22Rv1 (cell line): ENCODE results near the gene NDUFAF4.

Experiments
- H3K27ac ChIP-seq: fragments of 450-650 bp; 2 replicates; pipeline ENCODE4 v1.5.1; 2017
- ZFX ChIP-seq: fragments of 450-650 bp; IDR thresholded peaks from 2 replicates; pipeline ENCODE4 v1.6.1; 2017; ENCODE audit warnings: antibody characterized with exemption, borderline replicate concordance
- TF ChIP-seq, protein P1 (sequence below): fragments of 450-650 bp; IDR thresholded peaks from 2 replicates; pipeline ENCODE4 v1.5.1; 2017; ENCODE audit warnings: mild to moderate bottlenecking

NDUFAF4 gene

DNA sequence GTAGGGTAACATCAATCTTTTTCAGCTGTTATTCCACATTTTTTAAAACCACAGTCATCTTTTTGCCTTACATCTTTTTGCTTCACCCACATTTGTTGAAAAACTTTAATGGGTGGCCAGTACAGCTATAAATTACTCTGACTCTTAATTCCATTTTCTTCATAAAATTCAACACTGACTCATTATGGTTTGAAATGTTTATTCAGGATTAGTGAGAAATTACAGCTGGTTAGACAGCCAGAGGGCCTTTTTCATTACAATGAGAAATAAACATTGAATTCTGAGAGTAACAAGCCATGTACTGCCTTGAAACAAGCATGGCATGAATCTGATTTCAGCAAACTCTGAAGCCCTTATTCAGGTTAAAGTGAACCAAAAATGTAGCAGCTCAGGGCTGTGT lies 19.5 kb downstream of the NDUFAF4 start:
- TF ChIP-seq, protein P1, sequence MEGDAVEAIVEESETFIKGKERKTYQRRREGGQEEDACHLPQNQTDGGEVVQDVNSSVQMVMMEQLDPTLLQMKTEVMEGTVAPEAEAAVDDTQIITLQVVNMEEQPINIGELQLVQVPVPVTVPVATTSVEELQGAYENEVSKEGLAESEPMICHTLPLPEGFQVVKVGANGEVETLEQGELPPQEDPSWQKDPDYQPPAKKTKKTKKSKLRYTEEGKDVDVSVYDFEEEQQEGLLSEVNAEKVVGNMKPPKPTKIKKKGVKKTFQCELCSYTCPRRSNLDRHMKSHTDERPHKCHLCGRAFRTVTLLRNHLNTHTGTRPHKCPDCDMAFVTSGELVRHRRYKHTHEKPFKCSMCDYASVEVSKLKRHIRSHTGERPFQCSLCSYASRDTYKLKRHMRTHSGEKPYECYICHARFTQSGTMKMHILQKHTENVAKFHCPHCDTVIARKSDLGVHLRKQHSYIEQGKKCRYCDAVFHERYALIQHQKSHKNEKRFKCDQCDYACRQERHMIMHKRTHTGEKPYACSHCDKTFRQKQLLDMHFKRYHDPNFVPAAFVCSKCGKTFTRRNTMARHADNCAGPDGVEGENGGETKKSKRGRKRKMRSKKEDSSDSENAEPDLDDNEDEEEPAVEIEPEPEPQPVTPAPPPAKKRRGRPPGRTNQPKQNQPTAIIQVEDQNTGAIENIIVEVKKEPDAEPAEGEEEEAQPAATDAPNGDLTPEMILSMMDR = no peak
- no peak overlapping the region for H3K27ac ChIP-seq

DNA sequence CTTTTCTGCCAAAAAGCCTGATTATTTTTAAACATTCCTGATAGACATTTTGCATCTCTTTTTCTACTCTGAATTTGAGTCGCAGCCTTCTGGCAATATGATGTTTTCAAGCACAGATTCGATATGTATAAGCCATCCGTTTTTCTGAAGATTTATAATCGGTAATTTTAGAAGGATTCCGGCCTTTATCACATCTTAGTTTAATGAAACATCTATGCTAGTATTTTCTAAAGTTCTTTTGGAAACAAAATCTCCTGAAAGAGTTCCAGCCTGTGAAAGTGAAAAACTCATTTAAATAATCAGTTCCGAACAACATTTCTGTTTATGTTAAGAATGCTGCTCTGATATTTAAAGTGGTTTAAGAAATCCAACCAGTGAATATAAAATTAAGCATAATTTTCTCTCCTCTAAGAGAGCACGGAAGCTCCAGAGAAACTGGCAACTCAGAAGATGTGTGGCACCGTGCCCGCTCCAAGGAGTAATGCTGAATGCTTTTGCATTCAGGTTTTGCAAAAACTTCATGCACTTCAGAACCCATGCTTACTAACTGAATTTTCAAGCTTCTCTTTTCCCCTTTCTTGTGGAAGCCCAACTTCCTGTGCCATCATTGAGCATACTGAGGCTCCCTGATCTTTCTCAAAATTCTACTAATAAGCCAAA lies 20.7 kb downstream of the NDUFAF4 start:
- H3K27ac ChIP-seq = no peak overlapping the region
- TF ChIP-seq, protein P1 = no peak
- no peak for TF ChIP-seq ZFX

DNA sequence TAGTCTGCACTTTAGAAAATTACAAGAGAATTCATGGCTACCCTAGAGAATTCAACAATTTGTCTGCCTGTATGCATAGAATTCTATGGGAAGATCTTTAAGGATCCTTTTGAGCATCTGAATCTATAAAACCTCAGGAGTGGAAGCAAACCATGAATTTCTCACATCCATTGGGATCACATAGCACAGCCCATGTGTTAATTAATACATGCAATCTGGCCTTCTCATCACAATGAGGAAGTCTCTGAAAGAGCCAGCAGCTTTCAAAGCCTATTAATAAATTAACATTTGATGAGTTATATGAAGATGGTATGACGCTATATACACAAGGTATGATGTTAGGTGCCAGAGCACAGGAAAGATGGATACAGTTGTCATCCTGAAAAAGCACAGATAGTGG lies 24.7 kb downstream of the NDUFAF4 start:
- TF ChIP-seq ZFX = no peak
- TF ChIP-seq, protein P1 = no peak
- no peak overlapping the region for H3K27ac ChIP-seq

DNA sequence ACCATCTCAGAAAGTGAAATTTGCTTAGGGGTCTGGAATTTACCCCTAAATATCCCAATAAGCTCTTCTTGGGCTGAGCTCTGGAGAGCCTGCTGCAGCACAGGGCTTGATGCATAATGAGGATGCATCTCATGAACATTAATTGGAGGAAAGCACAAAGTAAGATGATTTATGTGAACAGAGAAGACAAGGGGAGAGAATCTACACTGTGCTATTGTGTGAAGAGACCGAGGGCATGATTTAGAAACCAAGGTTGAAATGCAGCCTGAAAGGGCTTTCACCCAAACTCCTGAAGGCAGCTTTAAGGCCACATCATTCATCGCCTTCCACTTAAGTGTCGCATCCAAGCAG lies 32.7 kb downstream of the NDUFAF4 start:
- no peak for TF ChIP-seq ZFX
- TF ChIP-seq, protein P1 = no peak
- H3K27ac ChIP-seq = no peak overlapping the region

DNA sequence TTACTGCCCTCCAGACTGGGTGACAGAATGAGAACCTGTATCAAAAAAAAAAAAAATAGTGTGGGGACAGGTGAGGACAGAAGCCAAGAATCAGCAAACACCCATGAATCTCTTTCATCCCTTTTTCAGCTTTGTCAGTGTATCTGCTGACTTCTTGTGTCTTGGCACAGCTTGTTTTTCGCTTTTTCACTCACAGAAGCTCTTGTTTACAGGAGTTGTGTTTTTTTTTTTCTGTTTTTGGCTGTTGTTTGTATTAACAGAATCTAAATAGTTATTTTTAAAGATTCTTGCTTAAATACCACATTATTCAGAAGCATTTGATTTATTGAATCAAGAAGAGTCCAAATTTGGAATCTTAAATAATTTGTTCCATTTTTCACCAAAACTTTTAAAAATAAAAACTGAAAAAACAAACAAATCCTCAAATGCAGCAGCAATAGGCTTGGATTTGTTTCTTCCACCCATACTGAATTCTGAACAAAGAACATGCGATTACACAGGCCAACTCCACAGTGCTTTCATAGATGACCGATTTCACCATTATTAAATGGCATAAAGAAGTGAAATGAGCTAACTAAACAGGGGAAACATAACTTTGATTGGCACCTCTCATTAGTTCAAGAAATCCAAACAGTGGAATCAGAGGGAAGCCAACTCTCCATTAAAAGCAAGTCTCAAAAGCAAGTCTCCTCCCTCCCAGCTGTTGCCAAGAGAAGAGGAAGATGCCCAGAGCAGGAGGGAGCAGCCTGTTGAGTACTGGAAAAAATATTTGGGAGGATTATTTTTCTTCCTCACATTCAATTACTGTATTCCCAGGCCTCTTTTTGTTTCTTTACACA lies 33.3 kb downstream of the NDUFAF4 start:
- no peak for TF ChIP-seq ZFX
- TF ChIP-seq, protein P1 = no peak
- no peak overlapping the region for H3K27ac ChIP-seq

DNA sequence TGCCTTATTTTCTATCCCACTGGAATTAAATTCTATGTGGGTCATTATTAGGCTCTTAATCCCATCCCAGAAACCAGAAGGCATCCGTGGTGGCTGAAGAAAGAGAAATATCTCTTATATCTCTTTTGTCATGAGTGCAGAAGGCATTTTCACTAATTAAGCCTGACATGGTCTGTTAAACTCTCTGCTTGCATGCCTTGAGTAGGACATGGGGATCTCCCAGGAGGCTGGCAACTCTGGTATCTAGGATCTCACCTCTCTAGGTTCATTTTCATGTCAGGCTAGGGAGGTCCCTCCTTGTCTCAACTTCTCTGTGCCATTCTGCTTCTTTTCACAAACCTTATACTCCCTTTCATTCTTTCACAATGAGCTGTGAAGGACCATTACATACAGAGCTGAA lies 35.1 kb downstream of the NDUFAF4 start:
- TF ChIP-seq ZFX = no peak
- TF ChIP-seq, protein P1 = no peak
- no peak overlapping the region for H3K27ac ChIP-seq

DNA sequence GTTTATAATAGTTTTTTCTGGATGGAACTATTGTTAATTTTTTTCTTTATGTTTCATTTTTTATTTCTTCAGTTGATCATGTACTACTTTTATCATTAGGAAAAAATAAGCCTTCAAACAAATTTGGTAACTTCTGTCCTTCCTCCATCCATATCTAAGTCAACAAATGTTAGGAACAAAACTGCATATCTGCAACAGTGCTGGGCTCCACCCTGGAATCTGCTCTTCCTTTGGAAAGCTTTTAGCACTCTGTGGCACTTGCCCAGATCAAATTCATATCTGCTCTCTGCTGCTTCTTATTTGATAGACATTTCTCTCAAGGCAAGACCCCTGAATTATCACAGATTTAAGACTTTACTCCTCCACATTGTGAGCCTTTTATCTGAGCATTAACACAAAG lies 36.1 kb downstream of the NDUFAF4 start:
- TF ChIP-seq, protein P1 = no peak
- TF ChIP-seq ZFX = no peak
- no peak overlapping the region for H3K27ac ChIP-seq
